Karpas-422 (cell line): ENCODE measurements around the gene CRISPLD2. TPM values are rescaled to one million over a fixed set of nuclear protein-coding genes. Genes with fewer than 3 reads are reported as not detected.

Source experiments
- DNase-seq: peaks from one replicate; pipeline ENCODE4 v3.0.0-alpha.2; 2015
- H2AFZ ChIP-seq: fragments of 200-600 bp; sonication (generic); 2 replicates; pipeline ENCODE4 v1.6.1; 2014; ENCODE audit warnings: antibody characterized with exemption, low read length, mixed read lengths
- H3K27ac ChIP-seq: fragments of 200-600 bp; sonication (generic); 2 replicates; pipeline ENCODE4 v1.5.1; 2014; ENCODE audit warnings: mild to moderate bottlenecking, low read length, moderate library complexity
- H3K27me3 ChIP-seq: fragments of 200-600 bp; sonication (generic); 2 replicates; pipeline ENCODE4 v1.6.1; 2014; ENCODE audit warnings: low read length, mixed read lengths
- H3K36me3 ChIP-seq: fragments of 200-600 bp; sonication (generic); 2 replicates; pipeline ENCODE4 v1.6.1; 2014; ENCODE audit warnings: low read length, mixed read lengths; ENCODE audit not compliant: insufficient read depth
- H3K4me1 ChIP-seq: fragments of 200-600 bp; sonication (generic); 2 replicates; pipeline ENCODE4 v1.6.1; 2014; ENCODE audit warnings: mild to moderate bottlenecking, low read length, mixed read lengths
- H3K4me2 ChIP-seq: fragments of 200-600 bp; sonication (generic); 2 replicates; pipeline ENCODE4 v1.6.1; 2014; ENCODE audit warnings: low read length, low read depth, mild to moderate bottlenecking; ENCODE audit not compliant: poor library complexity, severe bottlenecking
- H3K4me3 ChIP-seq: fragments of 200-600 bp; sonication (generic); 2 replicates; pipeline ENCODE4 v1.5.1; 2014; ENCODE audit warnings: mild to moderate bottlenecking, antibody characterized with exemption, low read length, mixed read lengths
- H3K79me2 ChIP-seq: fragments of 200-600 bp; sonication (generic); 2 replicates; pipeline ENCODE4 v1.6.1; 2014; ENCODE audit warnings: mild to moderate bottlenecking, low read length, mixed read lengths
- H3K9ac ChIP-seq: fragments of 200-600 bp; sonication (generic); 2 replicates; pipeline ENCODE4 v1.6.0; 2014; ENCODE audit warnings: low read length
- H3K9me2 ChIP-seq: fragments of 200-600 bp; sonication (generic), shearing (Covaris generic); replicated peaks from 2 replicates; pipeline ENCODE4 v1.6.0; 2014; ENCODE audit warnings: mild to moderate bottlenecking, low read length, moderate library complexity; ENCODE audit not compliant: insufficient read depth
- H3K9me3 ChIP-seq: fragments of 300-700, 200-600 bp; sonication (generic); 2 replicates; pipeline ENCODE4 v1.6.1; 2014; ENCODE audit warnings: low read length, mixed read lengths
- H4K20me1 ChIP-seq: fragments of 200-600 bp; sonication (generic); 2 replicates; pipeline ENCODE4 v1.6.1; 2014; ENCODE audit warnings: mild to moderate bottlenecking, antibody characterized with exemption, low read length, low read depth; ENCODE audit not compliant: insufficient read depth
- total RNA-seq: library from RNA; depleted of rRNA; stranded (reverse); fragments of >200 nt; shearing (Covaris generic); gene quantifications from 2 replicates; pipeline ENCODE4 v1.2.3, GENCODE V29; 2014; ENCODE audit warnings: low replicate concordance

The CRISPLD2 gene
- total RNA-seq, 1 experiment from 2014 or later = not detected

- Histone ChIP-seq H3K9ac (no peak overlapping the region), H3K79me2 (no peaks in the 10 kb centered on the region), H3K4me3 (no peak overlapping the region), H3K9me3 (no peaks in the 10 kb centered on the region), H3K27me3 (no peaks in the 10 kb centered on the region), H3K36me3 (no peaks in the 10 kb centered on the region), H4K20me1 (no peaks in the 10 kb centered on the region), H3K27ac (no peak overlapping the region), H3K9me2 (no peaks in the 10 kb centered on the region), H3K4me1 (no peaks in the 10 kb centered on the region), H3K4me2 (no peak overlapping the region), H2AFZ (no peak overlapping the region)
- DNase-seq = no peak
Observed at GRCh38 chr16:84907575-84907974, 87.8 kb downstream of the CRISPLD2 start.

- H3K9ac ChIP-seq = no peak overlapping the region
- no peak overlapping the region for H3K4me2 ChIP-seq
- no peak overlapping the region for H2AFZ ChIP-seq
- DNase-seq = no peak
- no peaks in the 10 kb centered on the region for H3K79me2 ChIP-seq
- H4K20me1 ChIP-seq = no peaks in the 10 kb centered on the region
- no peaks in the 10 kb centered on the region for H3K27me3 ChIP-seq
- H3K9me3 ChIP-seq = no peaks in the 10 kb centered on the region
- H3K4me3 ChIP-seq = no peak overlapping the region
- H3K4me1 ChIP-seq = no peaks in the 10 kb centered on the region
- H3K27ac ChIP-seq = no peak overlapping the region
- H3K36me3 ChIP-seq = no peaks in the 10 kb centered on the region
- no peaks in the 10 kb centered on the region for H3K9me2 ChIP-seq
Observed at GRCh38 chr16:84909476-84910085, 89.8 kb downstream of the CRISPLD2 start.

GRCh38 chr16:84911486-84912216 is 91.9 kb downstream of the CRISPLD2 start:
- Histone ChIP-seq H3K4me2 (no peak overlapping the region), H3K27me3 (no peaks in the 10 kb centered on the region), H3K9ac (no peak overlapping the region), H3K79me2 (no peaks in the 10 kb centered on the region), H3K4me1 (no peaks in the 10 kb centered on the region), H3K9me3 (no peaks in the 10 kb centered on the region), H3K36me3 (no peaks in the 10 kb centered on the region), H3K4me3 (no peak overlapping the region), H4K20me1 (no peaks in the 10 kb centered on the region), H3K27ac (no peak overlapping the region), H2AFZ (no peak overlapping the region), H3K9me2 (no peaks in the 10 kb centered on the region)
- DNase-seq = no peak

- Histone ChIP-seq H3K9ac (no peak overlapping the region), H3K36me3 (no peaks in the 10 kb centered on the region), H3K4me3 (no peak overlapping the region), H3K27ac (no peak overlapping the region), H3K4me1 (no peaks in the 10 kb centered on the region), H3K27me3 (no peaks in the 10 kb centered on the region), H2AFZ (no peak overlapping the region), H4K20me1 (no peaks in the 10 kb centered on the region), H3K4me2 (no peak overlapping the region), H3K9me2 (no peaks in the 10 kb centered on the region), H3K9me3 (no peaks in the 10 kb centered on the region), H3K79me2 (no peaks in the 10 kb centered on the region)
- no peak for DNase-seq
Observed at GRCh38 chr16:84913315-84913714, 93.5 kb downstream of the CRISPLD2 start.

- no peaks in the 10 kb centered on the region for H3K79me2 ChIP-seq
- H3K4me3 ChIP-seq = no peak overlapping the region
- H3K9ac ChIP-seq = no peak overlapping the region
- no peak overlapping the region for H3K4me2 ChIP-seq
- H3K27me3 ChIP-seq = no peaks in the 10 kb centered on the region
- H3K9me3 ChIP-seq = no peaks in the 10 kb centered on the region
- H3K27ac ChIP-seq = no peak overlapping the region
- H3K4me1 ChIP-seq = no peaks in the 10 kb centered on the region
- H4K20me1 ChIP-seq = no peaks in the 10 kb centered on the region
- H2AFZ ChIP-seq = no peak overlapping the region
- no peak for DNase-seq
- H3K9me2 ChIP-seq = no peaks in the 10 kb centered on the region
- H3K36me3 ChIP-seq = no peaks in the 10 kb centered on the region
Observed at GRCh38 chr16:84914273-84914672, 94.5 kb downstream of the CRISPLD2 start.

GRCh38 chr16:84916178-84916577 is 96.4 kb downstream of the CRISPLD2 start:
- no peaks in the 10 kb centered on the region for H4K20me1 ChIP-seq
- no peak for DNase-seq
- no peaks in the 10 kb centered on the region for H3K4me1 ChIP-seq
- H3K36me3 ChIP-seq = no peaks in the 10 kb centered on the region
- H3K27me3 ChIP-seq = no peaks in the 10 kb centered on the region
- no peak overlapping the region for H3K27ac ChIP-seq
- H3K9ac ChIP-seq = no peak overlapping the region
- H3K79me2 ChIP-seq = no peaks in the 10 kb centered on the region
- H3K9me3 ChIP-seq = no peaks in the 10 kb centered on the region
- H3K4me3 ChIP-seq = no peak overlapping the region
- no peak overlapping the region for H2AFZ ChIP-seq
- no peaks in the 10 kb centered on the region for H3K9me2 ChIP-seq
- no peak overlapping the region for H3K4me2 ChIP-seq

- Histone ChIP-seq H3K4me1 (no peaks in the 10 kb centered on the region), H3K9me2 (no peaks in the 10 kb centered on the region), H3K9ac (no peak overlapping the region), H3K27me3 (no peaks in the 10 kb centered on the region), H3K9me3 (no peaks in the 10 kb centered on the region), H3K4me3 (no peak overlapping the region), H3K79me2 (no peaks in the 10 kb centered on the region), H3K27ac (no peak overlapping the region), H3K36me3 (no peaks in the 10 kb centered on the region), H2AFZ (no peak overlapping the region), H4K20me1 (no peaks in the 10 kb centered on the region), H3K4me2 (no peak overlapping the region)
- DNase-seq = no peak
Observed at GRCh38 chr16:84916850-84917249, 97.1 kb downstream of the CRISPLD2 start.

- H3K4me3 ChIP-seq = no peak overlapping the region
- H3K9me3 ChIP-seq = no peaks in the 10 kb centered on the region
- no peaks in the 10 kb centered on the region for H3K36me3 ChIP-seq
- no peak overlapping the region for H3K27ac ChIP-seq
- DNase-seq = no peak
- H2AFZ ChIP-seq = no peak overlapping the region
- H4K20me1 ChIP-seq = no peaks in the 10 kb centered on the region
- H3K27me3 ChIP-seq = no peaks in the 10 kb centered on the region
- H3K4me1 ChIP-seq = no peaks in the 10 kb centered on the region
- H3K9me2 ChIP-seq = no peaks in the 10 kb centered on the region
- no peaks in the 10 kb centered on the region for H3K79me2 ChIP-seq
- H3K9ac ChIP-seq = no peak overlapping the region
- no peak overlapping the region for H3K4me2 ChIP-seq
Observed at GRCh38 chr16:84917492-84917891, 97.7 kb downstream of the CRISPLD2 start.
